ENCODE measurements around the gene FGF3. TPM values are rescaled to one million over a fixed set of nuclear protein-coding genes. Genes with fewer than 3 reads are reported as not detected.

The FGF3 gene
- polyA plus RNA-seq, 3 donors: not detected

GRCh38 chr11:69842746-69843528 is 23.7 kb upstream of the FGF3 start:
- Mint-ChIP-seq H3K36me3 (no peaks in the 10 kb centered on the region), H3K27me3 (ENCODE audit: low read depth in 3 of 3) (peaks cover 0 to 8% (median 4%) of the 10 kb centered on the region in 3 donors), H3K4me3 (no peak overlapping the region), H3K27ac (no peak overlapping the region), H3K4me1 (no peaks in the 10 kb centered on the region), H3K9me3 (peaks cover 5 to 8% (median 6%) of the 10 kb centered on the region in 7 donors)
- Histone ChIP-seq H3K4me2 (replicated peaks; ENCODE audit: extremely low read depth, low read length, poor library complexity, severe bottlenecking) (no peak overlapping the region), H3K9me3 (replicated peaks in 1 of 2; ENCODE audit: control insufficient read depth in 1 of 2, insufficient read depth in 1 of 2, low read length in 2 of 2) (peaks cover 0 to 5% of the 10 kb centered on the region in 2 donors), H3K27me3 (ENCODE audit: control insufficient read depth in 2 of 2, insufficient read depth in 2 of 2, low read length in 2 of 2) (no peaks in the 10 kb centered on the region), H3K36me3 (replicated peaks in 1 of 2; ENCODE audit: control insufficient read depth in 1 of 2, insufficient read depth in 2 of 2, low read length in 2 of 2) (no peaks in the 10 kb centered on the region), H3K4me3 (replicated peaks in 1 of 3; ENCODE audit: low read depth in 2 of 3, low read length in 3 of 3) (no peak overlapping the region), H3K79me2 (ENCODE audit: insufficient read depth, low read length) (no peaks in the 10 kb centered on the region), H3K9ac (ENCODE audit: insufficient read depth, low read length, poor library complexity, severe bottlenecking) (no peak overlapping the region), H3K27ac (ENCODE audit: low read depth in 1 of 2, low read length in 2 of 2) (no peak overlapping the region), H3K4me1 (ENCODE audit: control insufficient read depth in 1 of 2, insufficient read depth in 2 of 2, low read length in 2 of 2) (no peaks in the 10 kb centered on the region), H2AFZ (ENCODE audit: insufficient read depth, low read depth, low read length, poor library complexity, severe bottlenecking) (no peak overlapping the region), H4K20me1 (ENCODE audit: insufficient read depth, low read length) (no peaks in the 10 kb centered on the region)
- no peak for TF ChIP-seq CTCF (IDR thresholded peaks at IDR 0.05)
- no peak for DNase-seq
- WGBS (ENCODE audit: insufficient coverage): 44% methylated on average over 4 of the region's 7 CpGs
- intact Hi-C loops (cut with micrococcal nuclease): no loop called here

- Histone ChIP-seq H4K20me1 (ENCODE audit: insufficient read depth, low read length) (no peaks in the 10 kb centered on the region), H3K4me1 (ENCODE audit: control insufficient read depth in 1 of 2, insufficient read depth in 2 of 2, low read length in 2 of 2) (no peaks in the 10 kb centered on the region), H3K4me2 (replicated peaks; ENCODE audit: extremely low read depth, low read length, poor library complexity, severe bottlenecking) (no peak overlapping the region), H3K79me2 (ENCODE audit: insufficient read depth, low read length) (no peaks in the 10 kb centered on the region), H3K27me3 (ENCODE audit: control insufficient read depth in 2 of 2, insufficient read depth in 2 of 2, low read length in 2 of 2) (no peaks in the 10 kb centered on the region), H3K4me3 (replicated peaks in 1 of 3; ENCODE audit: low read depth in 2 of 3, low read length in 3 of 3) (no peak overlapping the region), H3K9ac (ENCODE audit: insufficient read depth, low read length, poor library complexity, severe bottlenecking) (no peak overlapping the region), H3K9me3 (replicated peaks in 1 of 2; ENCODE audit: control insufficient read depth in 1 of 2, insufficient read depth in 1 of 2, low read length in 2 of 2) (peaks cover 0 to 5% of the 10 kb centered on the region in 2 donors), H2AFZ (ENCODE audit: insufficient read depth, low read depth, low read length, poor library complexity, severe bottlenecking) (no peak overlapping the region), H3K27ac (ENCODE audit: low read depth in 1 of 2, low read length in 2 of 2) (no peak overlapping the region), H3K36me3 (replicated peaks in 1 of 2; ENCODE audit: control insufficient read depth in 1 of 2, insufficient read depth in 2 of 2, low read length in 2 of 2) (no peaks in the 10 kb centered on the region)
- intact Hi-C loops (cut with micrococcal nuclease): no loop called here
- peaks cover 5 to 8% (median 6%) of the 10 kb centered on the region in 7 donors for H3K9me3 Mint-ChIP-seq
- WGBS (ENCODE audit: insufficient coverage): 69% methylated on average over 10 of the region's 13 CpGs
- H3K4me3 Mint-ChIP-seq: no peak overlapping the region
- no peak overlapping the region for H3K27ac Mint-ChIP-seq
- TF ChIP-seq CTCF (IDR thresholded peaks at IDR 0.05): no peak
- no peaks in the 10 kb centered on the region for H3K36me3 Mint-ChIP-seq
- no peak for DNase-seq
- H3K4me1 Mint-ChIP-seq: no peaks in the 10 kb centered on the region
- H3K27me3 Mint-ChIP-seq (ENCODE audit: low read depth in 3 of 3): peaks cover 0 to 8% (median 5%) of the 10 kb centered on the region in 3 donors
Measured at GRCh38 chr11:69841859-69842698, 22.9 kb upstream of the FGF3 start.
